ENCODE measurements around the gene GSN. TPM values are rescaled to one million over a fixed set of nuclear protein-coding genes. Genes with fewer than 3 reads are reported as not detected.

Gene GSN
- total and polyA plus RNA-seq, 2 of the 8 experiments (the other 6 are each of a cell fraction or from before 2014, with no cell fraction given): 52.3 to 94.5 TPM

DNA sequence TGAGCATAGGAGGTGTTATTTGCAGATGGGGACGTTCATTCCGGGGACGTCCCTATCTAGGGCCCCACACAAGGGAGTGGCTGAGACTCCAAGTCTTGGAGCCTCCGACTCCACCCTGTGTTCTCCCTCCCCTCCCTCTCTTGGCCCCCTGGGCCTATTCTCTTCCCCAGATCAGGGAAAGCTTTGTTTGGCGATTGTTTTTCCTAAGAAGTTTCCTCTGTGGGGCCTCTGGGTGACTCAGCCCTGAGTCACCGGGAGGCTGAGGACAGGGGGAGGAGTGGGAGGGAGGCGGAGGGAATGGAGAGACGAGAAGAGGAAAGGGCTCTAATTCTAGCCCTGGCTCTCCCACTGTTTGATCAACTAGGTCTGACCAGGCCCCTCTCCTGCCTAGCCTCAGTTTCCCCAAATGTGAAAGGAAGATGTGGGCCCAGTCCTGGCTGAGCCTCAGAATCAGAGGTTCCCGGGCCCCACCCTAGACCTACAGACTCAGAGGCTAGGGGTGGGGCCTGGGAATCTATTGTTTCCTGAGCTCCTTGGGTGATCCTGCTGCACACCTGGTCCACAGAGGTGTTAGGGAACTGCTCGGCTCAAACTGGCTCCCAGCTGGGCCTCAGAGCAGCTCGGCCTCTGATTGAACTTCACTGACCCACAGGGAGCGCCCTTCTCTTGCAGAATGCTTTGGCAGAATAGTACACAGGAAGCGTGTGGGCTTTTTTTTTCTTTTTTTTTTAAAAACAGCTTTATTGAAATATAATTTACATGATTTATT is 19.2 kb downstream of the GSN start (continued):
- TF ChIP-seq, protein P1, sequence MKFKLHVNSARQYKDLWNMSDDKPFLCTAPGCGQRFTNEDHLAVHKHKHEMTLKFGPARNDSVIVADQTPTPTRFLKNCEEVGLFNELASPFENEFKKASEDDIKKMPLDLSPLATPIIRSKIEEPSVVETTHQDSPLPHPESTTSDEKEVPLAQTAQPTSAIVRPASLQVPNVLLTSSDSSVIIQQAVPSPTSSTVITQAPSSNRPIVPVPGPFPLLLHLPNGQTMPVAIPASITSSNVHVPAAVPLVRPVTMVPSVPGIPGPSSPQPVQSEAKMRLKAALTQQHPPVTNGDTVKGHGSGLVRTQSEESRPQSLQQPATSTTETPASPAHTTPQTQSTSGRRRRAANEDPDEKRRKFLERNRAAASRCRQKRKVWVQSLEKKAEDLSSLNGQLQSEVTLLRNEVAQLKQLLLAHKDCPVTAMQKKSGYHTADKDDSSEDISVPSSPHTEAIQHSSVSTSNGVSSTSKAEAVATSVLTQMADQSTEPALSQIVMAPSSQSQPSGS (IDR thresholded peaks at IDR 0.05; ENCODE audit: low read length): peak; percentile 71
- TF ChIP-seq FOSL1 (IDR thresholded peaks at IDR 0.05; ENCODE audit: insufficient read depth, low read depth, low read length) (no peak), EP300 (IDR thresholded peaks at IDR 0.05; ENCODE audit: borderline replicate concordance in 1 of 2, low read depth in 2 of 2, low read length in 2 of 2) (peak in 1 of 2 experiments; percentile 66; a peak in 1 of 3 replicates), SIN3A (conservative IDR thresholded peaks at IDR 0.05 in 1 of 2, IDR thresholded peaks at IDR 0.05 in 1 of 2; ENCODE audit: low read depth in 1 of 2, low read length in 2 of 2) (no peak), SP4 (IDR thresholded peaks at IDR 0.05; ENCODE audit: low read length) (no peak), HDAC6 (IDR thresholded peaks at IDR 0.05; ENCODE audit: low read depth, low read length) (no peak), POLR2AphosphoS5 (IDR thresholded peaks at IDR 0.05; ENCODE audit: low read depth, low read length) (peak; percentile 88), TEAD4 (IDR thresholded peaks at IDR 0.05; ENCODE audit: low read depth, low read length) (no peak), POLR2A (IDR thresholded peaks at IDR 0.05; ENCODE audit: control extremely low read depth in 1 of 2, low read depth in 2 of 2, low read length in 2 of 2) (no peak), JUND (IDR thresholded peaks at IDR 0.05; ENCODE audit: low read length) (peak; percentile 98), SP2 (IDR thresholded peaks at IDR 0.05; ENCODE audit: low read length) (no peak), SP1 (IDR thresholded peaks at IDR 0.05; ENCODE audit: low read depth, low read length) (no peak), EZH2 (IDR thresholded peaks at IDR 0.05; ENCODE audit: low read depth, low read length, severe bottlenecking) (no peak), CTBP2 (IDR thresholded peaks at IDR 0.05; ENCODE audit: borderline replicate concordance, insufficient read depth, insufficient read length, low read length) (peak; percentile 47), SIX5 (IDR thresholded peaks at IDR 0.05; ENCODE audit: low read depth, low read length) (no peak), RNF2 (IDR thresholded peaks at IDR 0.05; ENCODE audit: borderline replicate concordance, low read depth, low read length, missing control alignments, poor library complexity, severe bottlenecking) (no peak), GABPA (IDR thresholded peaks at IDR 0.05; ENCODE audit: borderline replicate concordance, insufficient read depth, low read length) (no peak), GTF2F1 (IDR thresholded peaks at IDR 0.05; ENCODE audit: borderline replicate concordance, low read depth, low read length) (no peak)
- TF ChIP-seq, protein P2, sequence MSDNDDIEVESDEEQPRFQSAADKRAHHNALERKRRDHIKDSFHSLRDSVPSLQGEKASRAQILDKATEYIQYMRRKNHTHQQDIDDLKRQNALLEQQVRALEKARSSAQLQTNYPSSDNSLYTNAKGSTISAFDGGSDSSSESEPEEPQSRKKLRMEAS (IDR thresholded peaks at IDR 0.05): no peak

Data from H1 (cell line).